NCI-H2227 treated with DMSO at 0.1 percent for 48 hours (cell line): Measurements from ENCODE around the gene CT55.
"Not testable (repeated sequence)": the region's sequence is repeated elsewhere in the genome, so short reads cannot be mapped to it uniquely, and the experiment has no call there.

Experiments used
- DNase-seq: peaks from one replicate; lab custom pipeline; 2025; lab: John Stamatoyannopoulos, UW

The CT55 gene, protein sequence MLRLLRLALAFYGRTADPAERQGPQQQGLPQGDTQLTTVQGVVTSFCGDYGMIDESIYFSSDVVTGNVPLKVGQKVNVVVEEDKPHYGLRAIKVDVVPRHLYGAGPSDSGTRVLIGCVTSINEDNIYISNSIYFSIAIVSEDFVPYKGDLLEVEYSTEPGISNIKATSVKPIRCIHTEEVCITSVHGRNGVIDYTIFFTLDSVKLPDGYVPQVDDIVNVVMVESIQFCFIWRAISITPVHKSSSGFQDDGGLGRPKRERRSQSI

GRCh38 chrX:135170877-135171519 lies at the start of gene CT55:
Gene CT55, minus strand, starts transcription at chrX:135171398. Its CDS starts 227 bp downstream, at chrX:135171171.
- peak; percentile 35 for DNase-seq

- DNase-seq, result no peak
Measured at GRCh38 chrX:135213200-135213844, 42.1 kb upstream of the CT55 start.

GRCh38 chrX:135206427-135206826 lies 35.2 kb upstream of the CT55 start:
- not testable (repeated sequence) for DNase-seq

GRCh38 chrX:135200297-135200696 lies 29.1 kb upstream of the CT55 start:
- DNase-seq, result no peak

GRCh38 chrX:135194684-135195083 lies 23.5 kb upstream of the CT55 start:
- no peak for DNase-seq

GRCh38 chrX:135193740-135194139 lies 22.5 kb upstream of the CT55 start:
- DNase-seq, result no peak

DNA sequence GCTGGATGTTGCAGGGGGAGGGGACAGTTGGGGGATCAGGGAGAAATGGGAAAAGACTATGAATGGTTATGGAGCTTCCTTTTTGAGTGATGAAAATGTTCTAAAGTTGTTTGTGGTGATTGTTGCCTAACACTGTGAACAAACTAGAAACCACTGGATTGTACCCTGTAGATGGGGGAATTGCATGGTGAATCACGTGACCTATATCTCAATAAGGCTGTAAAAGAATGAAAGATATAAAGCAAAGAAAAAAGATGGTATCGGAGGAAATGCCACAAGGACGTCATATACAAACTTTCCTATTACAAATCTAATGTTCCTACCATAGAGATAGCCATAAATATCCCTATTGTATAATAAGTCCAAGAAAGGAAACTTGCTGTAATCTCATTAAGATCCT lies 20.6 kb upstream of the CT55 start:
- DNase-seq, result no peak

- DNase-seq, result peak; percentile 45
Measured at GRCh38 chrX:135185795-135186443, 14.7 kb upstream of the CT55 start.

- DNase-seq, result no peak
Measured at GRCh38 chrX:135178636-135179035, 7.4 kb upstream of the CT55 start.

GRCh38 chrX:135170468-135170867 lies 730 bp downstream of the CT55 start:
- no peak for DNase-seq

DNA sequence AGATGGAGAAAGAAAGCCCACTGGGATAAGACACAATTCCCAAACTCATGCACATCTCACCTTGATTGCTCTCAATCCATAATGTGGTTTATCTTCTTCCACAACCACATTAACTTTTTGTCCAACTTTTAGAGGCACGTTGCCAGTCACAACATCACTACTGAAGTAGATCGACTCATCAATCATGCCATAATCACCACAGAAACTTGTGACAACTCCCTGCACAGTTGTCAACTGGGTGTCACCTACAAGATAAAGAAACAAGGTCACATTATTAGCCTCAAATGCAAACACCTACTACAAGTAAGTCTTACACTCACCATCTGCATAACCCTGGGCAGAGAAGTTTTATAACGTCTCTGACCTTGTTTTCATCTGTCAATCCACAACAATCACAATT lies 1.7 kb downstream of the CT55 start:
- DNase-seq, result not testable (repeated sequence)

DNA sequence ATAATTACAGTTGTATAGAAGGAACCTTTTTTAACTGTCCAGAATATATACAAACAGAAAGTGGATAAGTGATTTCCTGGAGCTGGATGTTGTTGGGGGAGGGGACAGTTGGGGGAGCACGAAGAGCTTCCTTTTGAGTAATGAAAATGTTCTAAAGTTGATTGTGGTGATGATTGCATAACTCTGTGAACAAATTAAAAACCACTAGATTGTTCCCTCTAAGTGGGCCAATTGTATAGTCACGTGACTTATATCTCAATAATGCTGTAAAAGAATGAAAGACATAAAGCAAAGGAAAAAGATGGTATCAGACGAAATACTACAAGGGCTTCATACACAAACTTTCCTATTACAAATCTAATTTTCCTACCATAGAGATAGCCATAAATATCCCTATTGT lies 2.7 kb downstream of the CT55 start:
- no peak for DNase-seq

DNA sequence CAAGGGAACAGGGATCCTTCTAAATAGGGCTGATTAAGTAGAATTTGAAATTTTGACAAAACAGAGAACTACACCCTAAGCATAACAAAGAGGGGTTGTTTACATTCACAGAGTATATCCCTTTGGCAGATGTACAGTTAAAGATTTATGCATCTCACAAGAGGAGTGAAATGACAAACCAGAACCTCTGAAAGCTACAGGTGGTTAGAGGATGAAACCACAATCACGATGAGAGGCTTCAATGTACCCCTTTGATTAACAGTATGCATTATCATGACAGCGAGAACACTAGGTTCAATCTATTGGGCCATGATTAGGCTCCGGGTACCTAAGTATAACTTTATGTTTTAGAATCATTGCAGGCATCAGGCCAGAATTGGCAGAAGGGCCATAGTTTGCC lies 16.5 kb downstream of the CT55 start:
- not testable (repeated sequence) for DNase-seq

- DNase-seq, result not testable (repeated sequence)
Measured at GRCh38 chrX:135126145-135126544, 45.1 kb downstream of the CT55 start.

- not testable (repeated sequence) for DNase-seq
Measured at GRCh38 chrX:135120056-135120576, 51.1 kb downstream of the CT55 start, which contains the start of gene ETDB. Gene ETDB, minus strand, starts transcription at chrX:135120526. Its CDS starts 1,265 bp downstream, at chrX:135119261.

DNA sequence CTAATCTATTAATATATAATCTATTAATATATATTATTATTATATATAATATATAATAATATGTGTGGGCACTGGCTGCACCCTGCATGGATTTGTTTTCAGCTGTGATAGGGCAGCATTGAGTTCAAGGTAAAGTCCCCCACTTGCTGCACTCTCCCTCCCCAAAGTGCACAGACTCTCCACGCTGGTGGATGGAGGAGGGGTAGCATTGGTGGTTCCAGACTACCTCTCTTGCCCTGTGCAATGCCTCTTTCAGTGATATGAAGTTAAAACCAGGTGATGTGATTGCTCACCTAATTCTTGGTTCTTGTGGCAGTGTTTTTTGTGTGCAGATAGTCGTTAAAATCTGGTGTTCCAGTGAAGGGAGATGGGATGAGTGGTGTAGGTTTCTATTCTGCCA lies 55.1 kb downstream of the CT55 start:
- DNase-seq, result not testable (repeated sequence)

GRCh38 chrX:135114392-135114791 lies 56.8 kb downstream of the CT55 start:
- no peak for DNase-seq

GRCh38 chrX:135112743-135113142 lies 58.5 kb downstream of the CT55 start:
- DNase-seq, result no peak

GRCh38 chrX:135112096-135112729 lies 59.0 kb downstream of the CT55 start:
- no peak for DNase-seq

DNA sequence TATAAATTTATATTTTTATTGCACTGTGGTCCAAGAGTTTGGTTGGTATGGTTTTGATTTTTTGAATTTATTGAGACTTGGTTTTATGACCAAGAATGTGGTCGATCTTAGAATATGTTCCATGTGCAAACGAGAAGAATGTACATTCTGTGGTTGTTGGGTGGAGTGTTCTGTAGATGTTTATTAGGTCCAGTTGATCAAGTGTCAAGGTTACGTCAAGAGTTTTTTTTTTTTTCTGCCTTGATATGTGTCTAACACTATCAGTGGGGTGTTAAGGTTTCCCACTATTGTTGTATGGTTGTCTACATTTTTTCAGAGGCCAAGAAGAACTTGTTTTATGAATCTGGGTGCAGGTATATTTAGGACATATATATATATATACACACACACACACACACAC lies 61.6 kb downstream of the CT55 start:
- DNase-seq, result no peak
